ENCODE data around the gene R3HDM4.
A peak's percentile ranks its signal among the peaks of the same experiment; 100 is the strongest.

The R3HDM4 gene

GRCh38 chr19:902446-903226 is 10.4 kb downstream of the R3HDM4 start:
- no peak for TF ChIP-seq CTCF (IDR thresholded peaks at IDR 0.05)
- no peak for TF ChIP-seq ZFX (IDR thresholded peaks at IDR 0.05; ENCODE audit: borderline replicate concordance)
- no peak overlapping the region for H3K27ac ChIP-seq

- no peak overlapping the region for H3K27ac ChIP-seq
Observed at GRCh38 chr19:902093-902370, 11.0 kb downstream of the R3HDM4 start.

GRCh38 chr19:901216-902092 is 11.6 kb downstream of the R3HDM4 start:
- no peak for TF ChIP-seq CTCF (IDR thresholded peaks at IDR 0.05)
- TF ChIP-seq ZFX (IDR thresholded peaks at IDR 0.05; ENCODE audit: borderline replicate concordance), result no peak
- peak overlapping the region; percentile 64 for H3K27ac ChIP-seq

More at GRCh38 chr19:902093-902370, 11.0 kb downstream of the R3HDM4 start:
- TF ChIP-seq ZFX (IDR thresholded peaks at IDR 0.05; ENCODE audit: borderline replicate concordance) (no peak), CTCF (IDR thresholded peaks at IDR 0.05) (no peak)

GRCh38 chr19:900302-901111 is 12.5 kb downstream of the R3HDM4 start:
- peak overlapping the region; percentile 64 for H3K27ac ChIP-seq
- TF ChIP-seq CTCF (IDR thresholded peaks at IDR 0.05), result no peak

- TF ChIP-seq ZFX (IDR thresholded peaks at IDR 0.05; ENCODE audit: borderline replicate concordance) (no peak), CTCF (IDR thresholded peaks at IDR 0.05) (no peak)
- peak overlapping the region; percentile 46 for H3K27ac ChIP-seq
Observed at GRCh38 chr19:900043-900301, 13.0 kb downstream of the R3HDM4 start.

- no peak for TF ChIP-seq CTCF (IDR thresholded peaks at IDR 0.05)
- no peak for TF ChIP-seq ZFX (IDR thresholded peaks at IDR 0.05; ENCODE audit: borderline replicate concordance)
Observed at GRCh38 chr19:899336-900042, 13.5 kb downstream of the R3HDM4 start.

More at GRCh38 chr19:899336-900042, 13.5 kb downstream of the R3HDM4 start:
- peak overlapping the region; percentile 46 for H3K27ac ChIP-seq

Data from 22Rv1 (cell line).